ENCODE data around the gene SMARCAD1.
A peak's percentile ranks its signal among the peaks of the same experiment; 100 is the strongest.

Gene SMARCAD1

DNA sequence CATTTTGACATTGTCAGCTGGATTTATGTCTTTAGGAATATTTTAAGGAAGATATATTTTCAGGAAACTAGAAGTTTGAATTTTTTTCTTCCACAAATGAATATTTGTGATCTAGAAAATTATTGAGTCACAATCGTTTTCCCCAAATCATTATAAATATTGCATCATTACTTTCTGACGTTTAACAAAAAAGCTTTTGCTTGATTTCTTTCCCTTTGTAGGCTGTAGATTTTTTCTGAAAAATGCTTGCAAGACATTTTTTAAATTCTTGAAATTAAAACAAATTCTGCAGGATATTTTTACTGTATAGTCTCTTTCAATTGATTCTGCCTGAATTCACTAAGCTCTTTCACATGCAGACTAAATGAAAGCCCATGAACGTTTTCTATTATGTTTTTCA is 4.9 kb upstream of the SMARCAD1 start:
- DNase-seq (ENCODE audit: low read depth, low spot score): no peak
- CTCF ChIA-PET: no interaction called here
- POLR2A ChIA-PET: no interaction called here
- no peak overlapping the region for H3K4me3 ChIP-seq (ENCODE audit: low read depth, low read length)
- TF ChIP-seq, protein P1, sequence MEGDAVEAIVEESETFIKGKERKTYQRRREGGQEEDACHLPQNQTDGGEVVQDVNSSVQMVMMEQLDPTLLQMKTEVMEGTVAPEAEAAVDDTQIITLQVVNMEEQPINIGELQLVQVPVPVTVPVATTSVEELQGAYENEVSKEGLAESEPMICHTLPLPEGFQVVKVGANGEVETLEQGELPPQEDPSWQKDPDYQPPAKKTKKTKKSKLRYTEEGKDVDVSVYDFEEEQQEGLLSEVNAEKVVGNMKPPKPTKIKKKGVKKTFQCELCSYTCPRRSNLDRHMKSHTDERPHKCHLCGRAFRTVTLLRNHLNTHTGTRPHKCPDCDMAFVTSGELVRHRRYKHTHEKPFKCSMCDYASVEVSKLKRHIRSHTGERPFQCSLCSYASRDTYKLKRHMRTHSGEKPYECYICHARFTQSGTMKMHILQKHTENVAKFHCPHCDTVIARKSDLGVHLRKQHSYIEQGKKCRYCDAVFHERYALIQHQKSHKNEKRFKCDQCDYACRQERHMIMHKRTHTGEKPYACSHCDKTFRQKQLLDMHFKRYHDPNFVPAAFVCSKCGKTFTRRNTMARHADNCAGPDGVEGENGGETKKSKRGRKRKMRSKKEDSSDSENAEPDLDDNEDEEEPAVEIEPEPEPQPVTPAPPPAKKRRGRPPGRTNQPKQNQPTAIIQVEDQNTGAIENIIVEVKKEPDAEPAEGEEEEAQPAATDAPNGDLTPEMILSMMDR (IDR thresholded peaks at IDR 0.05; ENCODE audit: insufficient read depth, low read length, missing control alignments): no peak

- ChIA-PET POLR2A (no interaction called here), CTCF (no interaction called here)
- H3K4me3 ChIP-seq (ENCODE audit: low read depth, low read length): peak overlapping the region; percentile 81
- TF ChIP-seq, protein P1 (IDR thresholded peaks at IDR 0.05; ENCODE audit: insufficient read depth, low read length, missing control alignments): no peak
- no peak for DNase-seq (ENCODE audit: low read depth, low spot score)
Observed at GRCh38 chr4:94208266-94208665, 601 bp downstream of the SMARCAD1 start.

DNA sequence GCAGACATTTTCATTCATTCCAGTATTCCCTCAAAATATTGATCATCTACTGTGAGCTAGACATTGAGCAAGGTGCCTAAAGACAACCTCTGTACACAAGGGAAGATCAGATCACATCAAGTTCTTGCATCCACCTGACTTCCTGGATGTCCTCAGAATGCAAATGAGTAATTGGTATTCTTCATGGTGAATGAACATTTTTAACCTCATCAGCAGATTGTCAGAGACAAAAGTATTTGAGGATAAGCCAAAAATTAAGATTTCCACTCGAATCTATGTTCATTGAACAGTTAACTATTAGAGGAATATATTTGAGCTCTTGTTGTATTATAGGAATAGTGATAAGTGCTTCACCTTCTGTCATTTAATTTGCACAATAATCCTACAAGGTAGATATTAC is 1.3 kb downstream of the SMARCAD1 start:
- H3K4me3 ChIP-seq (ENCODE audit: low read depth, low read length): peak overlapping the region; percentile 81; the same call in 1 of the 2 replicates
- CTCF ChIA-PET: no interaction called here
- POLR2A ChIA-PET: no interaction called here
- TF ChIP-seq, protein P1 (IDR thresholded peaks at IDR 0.05; ENCODE audit: insufficient read depth, low read length, missing control alignments): no peak
- no peak for DNase-seq (ENCODE audit: low read depth, low spot score)

DNA sequence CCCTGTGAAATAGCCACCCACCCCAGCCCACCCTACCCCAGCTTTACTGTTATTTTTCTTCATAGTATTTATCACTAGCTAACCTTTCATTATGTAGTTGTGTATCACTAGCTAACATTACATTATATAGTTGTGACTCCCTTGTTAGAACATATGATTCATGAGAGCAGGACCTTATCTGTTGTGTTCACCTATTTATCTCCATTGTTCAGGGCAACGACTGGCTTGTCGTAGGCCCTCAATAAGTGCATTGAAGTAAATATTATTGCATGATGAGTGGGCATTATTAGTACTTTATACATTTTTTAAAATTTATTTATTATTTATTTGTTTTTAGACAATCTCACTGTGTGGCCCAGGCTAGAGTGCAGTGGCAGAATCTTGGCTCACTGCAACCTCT is 4.2 kb downstream of the SMARCAD1 start:
- CTCF ChIA-PET: no interaction called here
- TF ChIP-seq, protein P1 (IDR thresholded peaks at IDR 0.05; ENCODE audit: insufficient read depth, low read length, missing control alignments): no peak
- POLR2A ChIA-PET: no interaction called here

DNA sequence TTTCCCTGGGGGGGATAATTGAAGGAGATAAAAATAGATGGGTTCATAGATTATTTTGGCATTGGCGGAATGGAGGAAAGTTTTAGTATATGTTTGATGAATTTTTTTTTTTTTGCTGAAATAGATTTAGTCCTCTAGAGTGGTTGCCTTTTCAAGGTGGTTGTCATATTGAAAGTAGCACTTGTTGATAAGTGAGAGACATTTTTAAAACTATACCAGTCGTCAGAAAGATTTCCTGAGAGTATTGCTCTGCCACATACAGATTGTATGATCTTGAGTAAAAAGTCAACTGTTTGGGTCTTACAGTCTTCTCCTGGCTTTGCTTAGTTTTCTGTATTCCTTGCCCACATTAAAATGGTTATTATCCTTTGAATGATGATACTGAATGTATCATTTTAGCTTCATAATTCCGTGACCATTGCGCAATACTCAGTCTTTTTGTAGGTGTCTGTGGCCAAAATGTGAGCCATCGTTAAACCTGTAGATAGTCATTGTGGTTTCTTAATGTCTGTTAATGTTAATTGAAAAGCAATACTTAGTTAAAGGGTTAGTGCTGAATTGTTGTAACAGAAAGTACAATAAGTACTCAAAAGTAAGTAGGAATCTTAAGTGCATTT is 7.1 kb downstream of the SMARCAD1 start:
- H3K4me3 ChIP-seq (ENCODE audit: low read depth, low read length): no peak overlapping the region
- POLR2A ChIA-PET: no interaction called here
- TF ChIP-seq, protein P1 (IDR thresholded peaks at IDR 0.05; ENCODE audit: insufficient read depth, low read length, missing control alignments): no peak
- CTCF ChIA-PET: no interaction called here
- DNase-seq (ENCODE audit: low read depth, low spot score): no peak

More for the DNA sequence above, 4.2 kb downstream of the SMARCAD1 start:
- no peak overlapping the region for H3K4me3 ChIP-seq (ENCODE audit: low read depth, low read length)
- DNase-seq (ENCODE audit: low read depth, low spot score): no peak

DNA sequence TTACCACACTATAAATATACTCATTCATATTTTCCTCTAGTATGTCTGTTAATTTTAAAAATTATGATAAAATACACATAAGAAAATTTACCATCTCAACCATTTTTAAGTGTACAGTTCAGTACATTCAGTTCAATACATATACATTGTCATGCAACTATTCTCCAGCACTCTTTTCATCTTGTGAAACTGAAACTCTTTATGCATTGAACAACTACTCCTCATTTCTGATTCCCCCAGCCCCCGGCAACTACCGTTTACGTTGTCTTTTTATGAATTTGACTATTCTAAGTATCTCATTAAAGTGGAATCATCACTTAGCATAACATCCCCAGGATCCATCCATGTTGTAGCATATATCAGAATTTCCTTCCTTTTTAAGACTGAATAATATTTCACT is 8.7 kb downstream of the SMARCAD1 start:
- ChIA-PET CTCF (no interaction called here), POLR2A (no interaction called here)
- TF ChIP-seq, protein P1 (IDR thresholded peaks at IDR 0.05; ENCODE audit: insufficient read depth, low read length, missing control alignments): no peak
- H3K4me3 ChIP-seq (ENCODE audit: low read depth, low read length): no peak overlapping the region
- no peak for DNase-seq (ENCODE audit: low read depth, low spot score)

Data from AG04449 (cell line).